ENCODE data around the gene GCLM. TPM values are rescaled to one million over a fixed set of nuclear protein-coding genes. Genes with fewer than 3 reads are reported as not detected.

Gene GCLM
- total RNA-seq, 1 experiment from 2014 or later = 28.9 TPM

DNA sequence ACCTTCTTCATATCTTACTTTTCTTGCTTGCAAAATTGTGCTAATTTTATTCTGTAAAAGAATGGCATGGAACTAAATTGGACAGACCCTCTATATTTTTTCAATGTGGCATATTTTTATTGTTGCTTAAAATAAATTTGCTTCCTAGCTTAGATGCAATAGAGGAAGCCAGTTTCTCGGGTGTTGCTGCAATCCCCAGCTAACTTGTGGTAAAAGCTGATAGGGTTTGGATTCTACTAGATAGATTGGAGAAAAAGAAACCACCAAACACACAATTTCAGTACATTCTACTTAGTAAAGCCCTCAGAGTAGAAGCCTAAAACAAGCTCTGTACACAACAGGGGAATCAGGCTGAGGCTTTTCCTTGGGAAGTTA lies 49.5 kb upstream of the GCLM start:
- ChIA-PET RAD21 (ENCODE audit: low non-redundant PET in 1 of 2, low total read pairs in 2 of 2, uncharacterized antibody in 2 of 2, unreplicated experiment in 2 of 2) (no interaction called here), POLR2A (no interaction called here), CTCF (interaction anchor here (1.0 kb wide), 1 partner anchor 81 kb away, joined by 3 read pairs; no protein-coding TSS in a partner anchor)
- Histone ChIP-seq H3K27me3 (ENCODE audit: insufficient read depth, low read length) (no peaks in the 10 kb centered on the region), H3K4me3 (replicated peaks in 1 of 2; ENCODE audit: low read depth in 1 of 2, low read length in 2 of 2) (no peak overlapping the region), H3K27ac (ENCODE audit: low read depth, low read length) (no peak overlapping the region), H4K20me1 (ENCODE audit: insufficient read depth) (no peaks in the 10 kb centered on the region), H3K4me1 (ENCODE audit: control insufficient read depth in 1 of 2, insufficient read depth in 2 of 2, low read length in 2 of 2) (no peaks in the 10 kb centered on the region), H3K79me2 (ENCODE audit: insufficient read depth, low read length) (no peaks in the 10 kb centered on the region), H3K4me2 (ENCODE audit: low read length) (no peak overlapping the region), H3K36me3 (ENCODE audit: control insufficient read depth in 1 of 2, insufficient read depth in 2 of 2, low read length in 2 of 2) (no peaks in the 10 kb centered on the region), H3K9ac (ENCODE audit: low read length) (no peak overlapping the region), H2AFZ (ENCODE audit: low read depth, low read length, poor library complexity, severe bottlenecking) (no peak overlapping the region), H3K9me2 (ENCODE audit: insufficient read depth) (no peaks in the 10 kb centered on the region), H3K9me3 (ENCODE audit: control insufficient read depth in 1 of 2, insufficient read depth in 1 of 2, low read depth in 1 of 2, low read length in 2 of 2) (peaks cover 0 to 8% of the 10 kb centered on the region in 2 experiments; a peak in 1 of 4 replicates)
- DNase-seq (ENCODE audit: low read depth, low spot score) (no peak), ATAC-seq (no peak)
- TF ChIP-seq FOSL1 (IDR thresholded peaks at IDR 0.05; ENCODE audit: low read depth) (no peak), CEBPB (IDR thresholded peaks at IDR 0.05; ENCODE audit: low read depth) (no peak), ZFX (IDR thresholded peaks at IDR 0.05) (no peak), EZH2phosphoT487 (IDR thresholded peaks at IDR 0.05; ENCODE audit: borderline replicate concordance) (no peak), SIN3A (IDR thresholded peaks at IDR 0.05; ENCODE audit: low read depth) (no peak), SP1 (IDR thresholded peaks at IDR 0.05; ENCODE audit: low read depth) (no peak), EGR1 (IDR thresholded peaks at IDR 0.05; ENCODE audit: low read depth) (no peak), RAD21 (IDR thresholded peaks at IDR 0.05; ENCODE audit: low read depth) (no peak), POLR2AphosphoS5 (IDR thresholded peaks at IDR 0.05; ENCODE audit: low read depth, low read length) (no peak), TCF7L2 (IDR thresholded peaks at IDR 0.05; ENCODE audit: borderline replicate concordance, extremely low read depth, insufficient read depth, insufficient read length) (no peak), SRF (IDR thresholded peaks at IDR 0.05; ENCODE audit: low read depth) (no peak)
- TF ChIP-seq, protein P1, sequence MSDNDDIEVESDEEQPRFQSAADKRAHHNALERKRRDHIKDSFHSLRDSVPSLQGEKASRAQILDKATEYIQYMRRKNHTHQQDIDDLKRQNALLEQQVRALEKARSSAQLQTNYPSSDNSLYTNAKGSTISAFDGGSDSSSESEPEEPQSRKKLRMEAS (IDR thresholded peaks at IDR 0.05) = no peak
- TF ChIP-seq, protein P2, sequence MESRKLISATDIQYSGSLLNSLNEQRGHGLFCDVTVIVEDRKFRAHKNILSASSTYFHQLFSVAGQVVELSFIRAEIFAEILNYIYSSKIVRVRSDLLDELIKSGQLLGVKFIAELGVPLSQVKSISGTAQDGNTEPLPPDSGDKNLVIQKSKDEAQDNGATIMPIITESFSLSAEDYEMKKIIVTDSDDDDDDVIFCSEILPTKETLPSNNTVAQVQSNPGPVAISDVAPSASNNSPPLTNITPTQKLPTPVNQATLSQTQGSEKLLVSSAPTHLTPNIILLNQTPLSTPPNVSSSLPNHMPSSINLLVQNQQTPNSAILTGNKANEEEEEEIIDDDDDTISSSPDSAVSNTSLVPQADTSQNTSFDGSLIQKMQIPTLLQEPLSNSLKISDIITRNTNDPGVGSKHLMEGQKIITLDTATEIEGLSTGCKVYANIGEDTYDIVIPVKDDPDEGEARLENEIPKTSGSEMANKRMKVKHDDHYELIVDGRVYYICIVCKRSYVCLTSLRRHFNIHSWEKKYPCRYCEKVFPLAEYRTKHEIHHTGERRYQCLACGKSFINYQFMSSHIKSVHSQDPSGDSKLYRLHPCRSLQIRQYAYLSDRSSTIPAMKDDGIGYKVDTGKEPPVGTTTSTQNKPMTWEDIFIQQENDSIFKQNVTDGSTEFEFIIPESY (IDR thresholded peaks at IDR 0.05; ENCODE audit: extremely low read depth, insufficient replicate concordance, low read length) = no peak
- TF ChIP-seq, protein P3, sequence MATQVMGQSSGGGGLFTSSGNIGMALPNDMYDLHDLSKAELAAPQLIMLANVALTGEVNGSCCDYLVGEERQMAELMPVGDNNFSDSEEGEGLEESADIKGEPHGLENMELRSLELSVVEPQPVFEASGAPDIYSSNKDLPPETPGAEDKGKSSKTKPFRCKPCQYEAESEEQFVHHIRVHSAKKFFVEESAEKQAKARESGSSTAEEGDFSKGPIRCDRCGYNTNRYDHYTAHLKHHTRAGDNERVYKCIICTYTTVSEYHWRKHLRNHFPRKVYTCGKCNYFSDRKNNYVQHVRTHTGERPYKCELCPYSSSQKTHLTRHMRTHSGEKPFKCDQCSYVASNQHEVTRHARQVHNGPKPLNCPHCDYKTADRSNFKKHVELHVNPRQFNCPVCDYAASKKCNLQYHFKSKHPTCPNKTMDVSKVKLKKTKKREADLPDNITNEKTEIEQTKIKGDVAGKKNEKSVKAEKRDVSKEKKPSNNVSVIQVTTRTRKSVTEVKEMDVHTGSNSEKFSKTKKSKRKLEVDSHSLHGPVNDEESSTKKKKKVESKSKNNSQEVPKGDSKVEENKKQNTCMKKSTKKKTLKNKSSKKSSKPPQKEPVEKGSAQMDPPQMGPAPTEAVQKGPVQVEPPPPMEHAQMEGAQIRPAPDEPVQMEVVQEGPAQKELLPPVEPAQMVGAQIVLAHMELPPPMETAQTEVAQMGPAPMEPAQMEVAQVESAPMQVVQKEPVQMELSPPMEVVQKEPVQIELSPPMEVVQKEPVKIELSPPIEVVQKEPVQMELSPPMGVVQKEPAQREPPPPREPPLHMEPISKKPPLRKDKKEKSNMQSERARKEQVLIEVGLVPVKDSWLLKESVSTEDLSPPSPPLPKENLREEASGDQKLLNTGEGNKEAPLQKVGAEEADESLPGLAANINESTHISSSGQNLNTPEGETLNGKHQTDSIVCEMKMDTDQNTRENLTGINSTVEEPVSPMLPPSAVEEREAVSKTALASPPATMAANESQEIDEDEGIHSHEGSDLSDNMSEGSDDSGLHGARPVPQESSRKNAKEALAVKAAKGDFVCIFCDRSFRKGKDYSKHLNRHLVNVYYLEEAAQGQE (IDR thresholded peaks at IDR 0.05; ENCODE audit: low read depth) = no peak
- intact Hi-C loops (cut with micrococcal nuclease) = no loop called here
- BruUV-seq (replicated peaks) = no TSS peak

All from HCT116 (cell line).